Fibroblast of upper back skin (primary cell): ENCODE data around the gene HFE.

ENCODE experiments used
- DNase-seq: peaks from one replicate; pipeline ENCODE4 v3.0.0-alpha.2; 2013

Gene HFE

DNA sequence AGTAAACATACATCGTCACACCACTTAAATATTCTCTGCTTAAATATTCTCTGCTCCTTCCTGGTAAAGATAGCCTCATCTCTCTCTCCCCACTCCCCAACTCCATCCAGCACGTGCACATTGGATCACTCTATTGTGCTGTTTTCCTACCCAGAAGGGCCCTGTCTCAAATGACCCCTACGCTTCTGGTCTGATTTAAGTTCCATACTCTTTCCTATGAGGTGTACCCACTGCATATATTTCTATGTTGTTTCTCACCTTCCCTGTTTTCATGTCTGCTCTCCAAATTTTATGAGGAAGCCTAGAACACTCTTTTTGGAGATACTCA, 53.7 kb downstream of the HFE start:
- no peak for DNase-seq

DNA sequence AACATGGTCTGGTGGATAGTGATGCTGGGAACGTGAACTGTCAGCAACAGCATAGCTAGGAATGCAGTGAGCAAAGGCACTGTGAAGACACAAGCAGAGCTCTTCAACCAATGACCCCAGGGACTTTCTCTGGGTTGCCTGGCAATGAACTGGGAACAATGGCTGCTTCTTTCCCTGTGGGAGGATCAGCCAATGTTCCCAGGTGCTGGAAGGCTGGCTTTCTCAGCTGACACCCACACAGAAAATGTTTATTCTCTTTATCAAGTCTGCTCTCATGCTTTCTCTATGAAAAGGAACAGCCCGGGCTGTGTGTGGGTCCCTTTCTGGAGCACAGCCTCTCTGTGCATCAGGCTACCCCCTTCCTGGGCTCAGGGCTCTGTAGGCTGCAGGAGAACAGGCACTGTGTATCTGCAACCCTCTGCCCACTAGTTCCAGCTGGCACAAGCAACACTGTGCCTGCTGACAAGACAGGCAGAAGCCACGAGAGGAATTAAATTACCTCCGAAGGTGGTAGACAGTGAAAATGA, 54.2 kb downstream of the HFE start:
- DNase-seq: no peak

DNA sequence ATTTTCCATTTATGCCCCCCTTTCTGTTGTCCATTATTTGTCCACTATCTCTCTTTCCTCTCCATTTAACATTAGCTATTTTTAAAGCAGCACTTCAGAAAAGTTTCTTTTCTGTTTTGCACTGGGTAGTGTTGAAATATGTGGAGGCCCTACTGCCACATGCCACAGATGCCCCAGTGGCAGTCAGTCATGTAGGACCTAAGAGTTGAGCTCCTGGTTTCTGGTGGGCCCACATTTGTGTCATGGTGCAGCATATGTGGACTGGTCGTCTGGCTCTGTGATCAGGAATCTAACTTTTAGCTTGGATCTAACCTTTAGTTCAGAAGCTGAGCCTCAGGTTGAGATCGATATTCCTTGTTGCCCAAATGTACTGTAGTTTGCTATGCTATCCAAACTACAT, 54.8 kb downstream of the HFE start:
- no peak for DNase-seq
